LNCAP (cell line): ENCODE data around the gene TBX2.

Source experiments
- CTCF ChIP-seq: fragments of 450-650 bp; IDR thresholded peaks from 2 replicates; pipeline ENCODE4 v1.5.1; 2017; ENCODE audit warnings: mild to moderate bottlenecking

The TBX2 gene

GRCh38 chr17:61399131-61400065 lies at the start of gene TBX2:
TSS of gene TBX2 (plus strand) at chr17:61399843. CDS start at chr17:61400177, 334 bp downstream.
- TF ChIP-seq CTCF: no peak

DNA sequence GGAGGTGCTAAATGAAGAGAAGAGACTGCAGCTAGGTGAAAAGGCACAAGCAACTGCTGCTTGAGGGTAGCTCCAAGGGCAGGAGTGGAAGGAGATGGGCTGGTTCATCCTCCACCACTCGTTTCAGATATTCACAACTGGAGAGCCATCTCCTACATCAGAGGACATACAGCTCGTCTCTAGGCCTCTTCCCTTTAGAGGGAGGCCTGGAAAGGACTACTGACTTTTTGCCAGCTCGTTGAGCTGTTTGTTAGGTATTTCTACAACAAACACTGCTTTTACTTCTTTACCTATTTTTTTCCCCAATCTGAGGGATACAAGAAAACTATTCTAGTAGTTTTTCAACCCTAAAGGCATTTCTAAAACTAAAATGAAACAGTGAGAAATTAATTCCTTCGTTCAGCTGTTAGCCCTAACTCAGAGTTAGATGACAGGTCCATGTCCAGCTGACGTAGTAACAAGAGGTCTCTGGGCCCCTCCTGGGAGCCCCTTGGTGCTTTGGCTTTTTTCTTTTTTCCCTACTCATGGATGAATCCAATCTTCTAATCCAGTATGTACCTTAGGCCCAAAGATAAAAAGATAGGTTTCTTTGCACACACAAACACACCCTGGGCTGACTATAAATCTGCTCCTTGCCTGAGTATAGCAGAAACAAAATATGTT lies 47.8 kb upstream of the TBX2 start:
- TF ChIP-seq CTCF: no peak

GRCh38 chr17:61352408-61352770 lies 47.3 kb upstream of the TBX2 start:
- no peak for TF ChIP-seq CTCF

GRCh38 chr17:61352781-61353491 lies 46.7 kb upstream of the TBX2 start:
- TF ChIP-seq CTCF: no peak

DNA sequence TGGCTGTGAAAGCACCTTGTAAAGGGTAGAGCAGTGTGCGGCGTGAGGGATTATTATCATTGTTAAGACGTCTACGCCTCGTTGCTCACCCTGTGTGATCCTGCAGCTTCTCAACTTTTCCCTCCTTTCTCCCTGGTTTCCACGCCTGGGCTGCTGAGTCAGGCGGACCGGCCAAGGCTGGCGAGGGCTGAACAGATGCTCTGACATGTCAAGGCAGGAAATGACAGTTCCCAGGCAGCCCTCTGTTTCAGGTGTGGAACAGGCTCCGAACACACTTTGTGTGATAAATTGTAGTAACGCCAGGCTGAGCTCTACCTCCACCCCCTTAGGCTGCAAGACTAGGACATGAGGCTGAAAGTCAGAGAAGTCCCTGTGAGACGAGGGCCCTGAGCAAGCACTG lies 46.0 kb upstream of the TBX2 start:
- no peak for TF ChIP-seq CTCF

GRCh38 chr17:61354895-61355874 lies 44.5 kb upstream of the TBX2 start:
- no peak for TF ChIP-seq CTCF
